Endodermal cell (in vitro differentiated cells): ENCODE data around the gene THSD4. TPM values are rescaled to one million over a fixed set of nuclear protein-coding genes. Genes with fewer than 3 reads are reported as not detected.
A peak's percentile ranks its signal among the peaks of the same experiment; 100 is the strongest.

Experiments
- DNase-seq: peaks from one replicate; pipeline ENCODE4 v3.0.0-alpha.2; 2017
- H3K27ac ChIP-seq: 2 replicates; pipeline ENCODE4 v1.5.1; 2013; ENCODE audit warnings: mild to moderate bottlenecking, low read depth, low read length, moderate library complexity
- H3K27me3 ChIP-seq: 2 replicates; pipeline ENCODE4 v1.6.1; 2013; ENCODE audit warnings: mild to moderate bottlenecking, low read length, moderate library complexity; ENCODE audit not compliant: insufficient read depth, control insufficient read depth, poor library complexity, severe bottlenecking
- H3K36me3 ChIP-seq: 2 replicates; pipeline ENCODE4 v1.7.0; 2013; ENCODE audit warnings: mild to moderate bottlenecking, low read length, moderate library complexity; ENCODE audit not compliant: control insufficient read depth, insufficient read depth
- H3K4me1 ChIP-seq: one replicate; pipeline ENCODE4 v1.7.0; 2013; ENCODE audit warnings: low read length; ENCODE audit not compliant: control insufficient read depth, insufficient read depth
- H3K4me3 ChIP-seq: 2 replicates; pipeline ENCODE4 v1.5.1; 2013; ENCODE audit warnings: mild to moderate bottlenecking, low read length, moderate library complexity
- H3K9ac ChIP-seq: 2 replicates; pipeline ENCODE4 v1.6.1; 2013; ENCODE audit warnings: mild to moderate bottlenecking, low read length, moderate library complexity; ENCODE audit not compliant: poor library complexity, severe bottlenecking; ENCODE audit errors: extremely low read depth
- H3K9me3 ChIP-seq: 2 replicates; pipeline ENCODE4 v1.6.1; 2013; ENCODE audit warnings: mild to moderate bottlenecking, low read length, moderate library complexity; ENCODE audit not compliant: control insufficient read depth
- H3K27ac Mint-ChIP-seq: 2 replicates; pipeline ENCODE4 v1.8.0; 2020; ENCODE audit warnings: mixed read lengths
- H3K27me3 Mint-ChIP-seq: 2 replicates; pipeline ENCODE4 v1.8.0; 2021; ENCODE audit warnings: mild to moderate bottlenecking, mixed read lengths; ENCODE audit not compliant: insufficient read depth
- H3K36me3 Mint-ChIP-seq: 2 replicates; pipeline ENCODE4 v1.8.0; 2020; ENCODE audit warnings: low read depth, mixed read lengths
- H3K4me1 Mint-ChIP-seq: 2 replicates; pipeline ENCODE4 v1.8.0; 2020; ENCODE audit warnings: mixed read lengths
- H3K4me3 Mint-ChIP-seq: 2 replicates; pipeline ENCODE4 v1.8.0; 2020; ENCODE audit warnings: mild to moderate bottlenecking, moderate library complexity, mixed read lengths
- H3K9me3 Mint-ChIP-seq: 2 replicates; pipeline ENCODE4 v1.8.0; 2020; ENCODE audit warnings: mild to moderate bottlenecking, mixed read lengths
- WGBS, 2 experiments: methylation state at CpG; one replicate each; pipeline versions ENCODE4 v1.1.5 to v1.1.7; 2013; ENCODE audit warnings: missing lambda C conversion rate in 2 of 2, mixed read lengths in 1 of 2; ENCODE audit not compliant: insufficient coverage in 1 of 2, insufficient read length in 1 of 2; 5-methylcytosine and 5-hydroxymethylcytosine counted together
- total RNA-seq, 2 donors: library from RNA; stranded (reverse); fragmentation: NEBNext Ultra II Directional in 1 of 2; extraction: Animal tissue kit (Norgen Biotek cat#: 25700) in 1 of 2; gene quantifications; 2 replicates in 1 of 2; 3 replicates in 1 of 2; pipeline ENCODE4 v1.2.1, GENCODE V29; 2021
- TF ChIP-seq, protein P1 (sequence below): fragments of 200-600 bp; sonication (generic); conservative IDR thresholded peaks from 2 replicates; pipeline ENCODE4 v1.5.0; 2021; ENCODE audit warnings: antibody characterized with exemption, mild to moderate bottlenecking

Gene THSD4
- total RNA-seq, 2 donors from 2014 or later, result 4.6 to 5.4 TPM

DNA sequence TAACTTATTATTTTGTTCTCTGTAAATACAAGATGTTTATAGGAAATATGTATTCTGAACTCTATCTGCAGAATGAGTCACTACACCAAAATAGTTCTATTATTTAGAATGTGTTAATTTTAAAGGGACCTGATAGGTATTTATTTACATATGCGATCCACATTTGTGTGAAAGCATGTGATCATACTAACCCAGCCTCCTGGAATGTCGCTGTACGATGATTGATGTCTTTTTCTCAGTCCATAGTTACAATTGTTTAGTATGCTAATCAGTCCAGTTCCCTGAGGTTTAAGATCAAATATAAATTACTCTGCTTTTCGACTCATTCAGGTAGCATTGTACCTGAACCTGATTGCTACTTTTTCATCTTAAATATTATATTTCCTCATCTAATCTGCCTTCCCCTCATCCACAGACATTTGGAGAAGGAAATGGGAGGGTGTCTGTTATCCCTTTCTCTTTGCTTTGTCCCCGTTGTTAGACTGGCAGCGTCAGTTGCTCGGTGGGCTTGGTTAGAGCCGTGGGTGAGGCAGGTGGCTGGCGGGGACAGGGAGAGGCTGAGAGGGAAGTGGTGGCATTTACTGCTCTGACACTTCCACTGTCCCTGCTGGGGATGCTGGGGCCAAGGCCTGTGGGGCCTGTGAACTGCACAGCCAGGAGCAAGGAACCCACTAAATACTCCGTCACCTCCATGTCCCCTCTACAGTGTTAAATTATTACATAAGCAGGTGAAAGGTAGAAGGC, 667.3 kb downstream of the THSD4 start:
- Histone ChIP-seq H3K4me3 (no peak overlapping the region), H3K36me3 (no peaks in the 10 kb centered on the region), H3K9me3 (no peaks in the 10 kb centered on the region), H3K4me1 (no peaks in the 10 kb centered on the region), H3K27me3 (no peaks in the 10 kb centered on the region), H3K27ac (peak overlapping the region; percentile 66), H3K9ac (no peak overlapping the region)
- TF ChIP-seq, protein P1, sequence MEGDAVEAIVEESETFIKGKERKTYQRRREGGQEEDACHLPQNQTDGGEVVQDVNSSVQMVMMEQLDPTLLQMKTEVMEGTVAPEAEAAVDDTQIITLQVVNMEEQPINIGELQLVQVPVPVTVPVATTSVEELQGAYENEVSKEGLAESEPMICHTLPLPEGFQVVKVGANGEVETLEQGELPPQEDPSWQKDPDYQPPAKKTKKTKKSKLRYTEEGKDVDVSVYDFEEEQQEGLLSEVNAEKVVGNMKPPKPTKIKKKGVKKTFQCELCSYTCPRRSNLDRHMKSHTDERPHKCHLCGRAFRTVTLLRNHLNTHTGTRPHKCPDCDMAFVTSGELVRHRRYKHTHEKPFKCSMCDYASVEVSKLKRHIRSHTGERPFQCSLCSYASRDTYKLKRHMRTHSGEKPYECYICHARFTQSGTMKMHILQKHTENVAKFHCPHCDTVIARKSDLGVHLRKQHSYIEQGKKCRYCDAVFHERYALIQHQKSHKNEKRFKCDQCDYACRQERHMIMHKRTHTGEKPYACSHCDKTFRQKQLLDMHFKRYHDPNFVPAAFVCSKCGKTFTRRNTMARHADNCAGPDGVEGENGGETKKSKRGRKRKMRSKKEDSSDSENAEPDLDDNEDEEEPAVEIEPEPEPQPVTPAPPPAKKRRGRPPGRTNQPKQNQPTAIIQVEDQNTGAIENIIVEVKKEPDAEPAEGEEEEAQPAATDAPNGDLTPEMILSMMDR, result no peak
- peaks cover 8% of the 10 kb centered on the region for H3K4me1 Mint-ChIP-seq
- no peaks in the 10 kb centered on the region for H3K27me3 Mint-ChIP-seq
- no peak overlapping the region for H3K4me3 Mint-ChIP-seq
- no peak overlapping the region for H3K27ac Mint-ChIP-seq
- no peak for DNase-seq
- no peaks in the 10 kb centered on the region for H3K9me3 Mint-ChIP-seq
- 86 to 93% methylated on average over 4 to 10 of the region's 10 CpGs for WGBS, 2 experiments
- H3K36me3 Mint-ChIP-seq, result no peaks in the 10 kb centered on the region

DNA sequence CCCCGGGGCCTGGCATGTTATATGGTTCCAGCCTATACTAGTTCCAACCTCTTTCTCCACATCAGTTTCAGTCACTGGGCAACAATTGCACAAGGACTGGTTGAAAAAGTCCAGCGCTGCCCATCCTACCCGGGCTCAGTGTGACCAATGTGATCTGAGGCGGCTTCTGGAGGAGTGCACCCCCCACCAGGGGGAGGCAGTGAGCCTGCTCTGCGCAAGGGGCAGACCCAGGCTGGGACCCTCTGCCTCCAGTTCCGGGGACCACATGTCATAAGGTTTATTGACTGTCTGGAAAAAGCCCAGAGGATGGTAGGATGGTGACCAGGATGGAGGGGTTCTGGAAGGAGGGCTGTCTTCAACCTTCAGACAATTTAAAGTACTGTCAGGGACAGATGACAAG, 669.4 kb downstream of the THSD4 start:
- DNase-seq, result peak; percentile 80
- Histone ChIP-seq H3K27ac (no peak overlapping the region), H3K4me1 (no peaks in the 10 kb centered on the region), H3K4me3 (no peak overlapping the region), H3K36me3 (no peaks in the 10 kb centered on the region), H3K9me3 (no peaks in the 10 kb centered on the region), H3K9ac (no peak overlapping the region), H3K27me3 (no peaks in the 10 kb centered on the region)
- WGBS, 2 experiments, result 73 to 86% methylated on average over 6 of the region's 6 CpGs
- H3K4me1 Mint-ChIP-seq, result peaks cover 8% of the 10 kb centered on the region
- TF ChIP-seq, protein P1, result peak; percentile 79
- no peak overlapping the region for H3K27ac Mint-ChIP-seq
- no peak overlapping the region for H3K4me3 Mint-ChIP-seq
- no peaks in the 10 kb centered on the region for H3K36me3 Mint-ChIP-seq
- peaks cover 2% of the 10 kb centered on the region for H3K27me3 Mint-ChIP-seq
- H3K9me3 Mint-ChIP-seq, result no peaks in the 10 kb centered on the region

DNA sequence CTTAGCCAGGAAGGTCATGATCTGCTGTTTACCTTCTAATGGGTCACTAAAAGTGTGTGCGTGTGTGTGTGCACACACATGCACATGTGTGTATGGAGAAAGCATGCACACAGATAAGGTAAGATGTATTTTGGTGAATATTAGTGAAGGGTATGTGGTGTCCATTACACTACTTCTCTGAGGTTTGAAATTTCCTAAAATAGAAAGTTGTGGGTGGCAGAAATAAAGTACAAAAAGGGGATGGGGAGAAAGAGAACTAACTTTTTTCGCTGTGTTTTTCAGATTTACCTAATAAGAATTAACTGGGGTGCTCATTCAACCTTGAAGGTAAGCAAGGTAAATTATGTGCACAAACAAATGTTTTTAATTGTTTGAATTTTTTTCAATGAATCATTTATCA, 670.7 kb downstream of the THSD4 start:
- Histone ChIP-seq H3K4me3 (no peak overlapping the region), H3K27me3 (no peaks in the 10 kb centered on the region), H3K9me3 (no peaks in the 10 kb centered on the region), H3K27ac (no peak overlapping the region), H3K36me3 (no peaks in the 10 kb centered on the region), H3K4me1 (no peaks in the 10 kb centered on the region), H3K9ac (no peak overlapping the region)
- Mint-ChIP-seq H3K4me3 (no peak overlapping the region), H3K36me3 (no peaks in the 10 kb centered on the region), H3K27ac (no peak overlapping the region), H3K4me1 (no peaks in the 10 kb centered on the region), H3K9me3 (no peaks in the 10 kb centered on the region), H3K27me3 (peaks cover 2% of the 10 kb centered on the region)
- 94 to 95% methylated on average over 2 of the region's 2 CpGs for WGBS, 2 experiments
- TF ChIP-seq, protein P1, result no peak
- no peak for DNase-seq
